H1 (cell line): ENCODE results near the gene TSPAN5. TPM values are rescaled to one million over a fixed set of nuclear protein-coding genes. Genes with fewer than 3 reads are reported as not detected.

Source experiments
- ATF3 ChIP-seq: IDR thresholded peaks from 2 replicates; pipeline ENCODE4 v1.6.1; 2011; ENCODE audit warnings: low read depth, mild to moderate bottlenecking, low read length; ENCODE audit not compliant: insufficient read depth
- SIRT6 ChIP-seq: IDR thresholded peaks from one replicate; pipeline ENCODE4 v1.7.1; 2012; ENCODE audit warnings: low read length, inconsistent platforms
- ZNF274 ChIP-seq: IDR thresholded peaks from 2 replicates; pipeline ENCODE4 v1.7.0; 2012; ENCODE audit warnings: low read length, borderline replicate concordance; ENCODE audit errors: extremely low read depth
- polyA plus RNA-seq, 7 experiments: library from polyadenylated mRNA; depleted of rRNA in 3 of 7; stranded (reverse) in 5 of 7; unstranded in 2 of 7; fragments of >200 nt in 5 of 7; fragments of 200-250 nt in 2 of 7; gene quantifications; 1 replicate in 5 of 7; 2 replicates in 1 of 7; 4 replicates in 1 of 7; pipeline versions ENCODE4 v1.2.1 to v1.2.3, GENCODE V29; 2011 to 2013; ENCODE audit warnings: missing spikeins in 2 of 7, mixed read lengths in 2 of 7
- total RNA-seq: library from RNA; stranded (reverse); fragmentation: NEBNext Ultra II Directional; extraction: Animal tissue kit (Norgen Biotek cat#: 25700); gene quantifications from 2 replicates; pipeline ENCODE4 v1.2.1, GENCODE V29; 2021

The TSPAN5 gene
- total and polyA plus RNA-seq, 2 of the 8 experiments (the other 6 are each of a cell fraction or from before 2014, with no cell fraction given), result 17.6 to 21.2 TPM

- TF ChIP-seq ZNF274, result no peak
- no peak for TF ChIP-seq SIRT6
- TF ChIP-seq ATF3, result no peak
Observed at GRCh38 chr4:98617358-98618047, 40.9 kb downstream of the TSPAN5 start (continued).
